Fibroblast of lung (primary cell): Measurements from ENCODE around the gene REEP1. TPM values are rescaled to one million over a fixed set of nuclear protein-coding genes. Genes with fewer than 3 reads are reported as not detected.

Source experiments
- DNase-seq, 2 donors: peaks; one replicate each; pipeline versions ENCODE4 v3.0.0 to v3.0.0-alpha.2; 2010; ENCODE audit warnings: low read depth in 2 of 2
- H2AFZ ChIP-seq: 2 replicates; pipeline ENCODE4 v1.5.1; 2012; ENCODE audit warnings: low read length, control low read depth, inconsistent platforms
- H3K27ac ChIP-seq: 2 replicates; pipeline ENCODE4 v1.5.1; 2011; ENCODE audit warnings: low read length, control low read depth; ENCODE audit not compliant: insufficient read depth
- H3K27me3 ChIP-seq: 2 replicates; pipeline ENCODE4 v1.5.1; 2011; ENCODE audit warnings: mild to moderate bottlenecking, low read length; ENCODE audit not compliant: control insufficient read depth, insufficient read depth
- H3K36me3 ChIP-seq: 2 replicates; pipeline ENCODE4 v1.5.1; 2011; ENCODE audit warnings: low read length; ENCODE audit not compliant: control insufficient read depth, insufficient read depth
- H3K4me1 ChIP-seq: 2 replicates; pipeline ENCODE4 v1.5.1; 2011; ENCODE audit warnings: low read length; ENCODE audit not compliant: control insufficient read depth, insufficient read depth; ENCODE audit errors: extremely low read depth
- H3K4me2 ChIP-seq: 2 replicates; pipeline ENCODE4 v1.5.1; 2011; ENCODE audit warnings: low read length, control low read depth; ENCODE audit not compliant: insufficient read depth; ENCODE audit errors: extremely low read depth
- H3K4me3 ChIP-seq, 4 experiments: fragments of 200-600 bp in 1 of 4; sonication (generic) in 1 of 4; replicated peaks in 1 of 4; 2 replicates each; pipeline ENCODE4 v1.5.1; 2011 to 2016; ENCODE audit warnings: low read length in 4 of 4, low read depth in 3 of 4, mild to moderate bottlenecking in 3 of 4, control low read depth in 2 of 4, inconsistent platforms in 1 of 4, mixed read lengths in 1 of 4; ENCODE audit not compliant: insufficient read depth in 1 of 4; ENCODE audit errors: control extremely low read depth in 1 of 4
- H3K79me2 ChIP-seq: 2 replicates; pipeline ENCODE4 v1.5.1; 2012; ENCODE audit warnings: mild to moderate bottlenecking, low read length, inconsistent platforms; ENCODE audit not compliant: control insufficient read depth, insufficient read depth
- H3K9ac ChIP-seq: 2 replicates; pipeline ENCODE4 v1.5.1; 2011; ENCODE audit warnings: mild to moderate bottlenecking, low read length, control low read depth; ENCODE audit not compliant: insufficient read depth
- H3K9me3 ChIP-seq: 2 replicates; pipeline ENCODE4 v1.5.1; 2012; ENCODE audit warnings: low read depth, low read length; ENCODE audit not compliant: control insufficient read depth, insufficient read depth
- H4K20me1 ChIP-seq: 2 replicates; pipeline ENCODE4 v1.5.1; 2011; ENCODE audit warnings: low read length; ENCODE audit not compliant: control insufficient read depth, insufficient read depth; ENCODE audit errors: extremely low read depth
- EZH2 ChIP-seq: IDR thresholded peaks from 2 replicates; pipeline ENCODE4 v1.5.1; 2012; ENCODE audit warnings: low read length, control low read depth, mild to moderate bottlenecking; ENCODE audit errors: missing control alignments
- polyA plus RNA-seq, 2 donors: library from polyadenylated mRNA; depleted of rRNA in 1 of 2; stranded (reverse) in 1 of 2; unstranded in 1 of 2; fragments of >200 nt; gene quantifications; 2 replicates each; pipeline ENCODE4 v1.2.1, GENCODE V29; 2011 to 2012; ENCODE audit warnings: missing spikeins in 1 of 2
- total RNA-seq: library from RNA; depleted of rRNA; stranded (reverse); fragments of >200 nt; gene quantifications from 2 replicates; pipeline ENCODE4 v1.2.1, GENCODE V29; 2014
- TF ChIP-seq, protein P1 (sequence below), 2 donors: IDR thresholded peaks in 1 of 2; conservative IDR thresholded peaks in 1 of 2; 1 replicate in 1 of 2; 2 replicates in 1 of 2; pipeline ENCODE4 v1.5.1; 2011 to 2012; ENCODE audit warnings: low read length in 2 of 2, control low read depth in 1 of 2, inconsistent platforms in 1 of 2, low read depth in 1 of 2, mild to moderate bottlenecking in 1 of 2

The REEP1 gene
- total and polyA plus RNA-seq, 2 donors (not counting 1 experiment from before 2014, with no cell fraction given): 0.02 TPM; not detected in 1

DNA sequence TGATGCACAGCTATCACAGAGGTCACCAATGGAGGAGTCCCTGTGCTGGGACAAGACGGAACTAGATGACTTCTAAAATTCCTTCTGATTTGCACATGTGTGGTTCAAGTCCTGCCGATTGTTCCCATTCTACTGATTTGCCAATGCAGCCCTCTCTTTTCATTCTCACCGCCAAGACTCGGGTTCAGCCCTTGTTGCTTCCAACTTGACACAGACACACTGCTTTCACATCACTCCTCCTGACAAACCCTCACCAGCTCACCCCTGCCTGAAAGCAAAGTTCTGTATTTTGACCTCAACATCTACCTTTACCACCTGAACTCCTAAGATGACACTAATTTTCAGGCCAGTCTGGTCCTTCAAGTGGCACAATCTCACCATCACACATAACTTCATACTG is 25.5 kb downstream of the REEP1 start:
- H3K9ac ChIP-seq: no peak overlapping the region
- DNase-seq: no peak
- no peaks in the 10 kb centered on the region for H3K36me3 ChIP-seq
- H2AFZ ChIP-seq: no peak overlapping the region
- H3K4me2 ChIP-seq: no peak overlapping the region
- no peak overlapping the region for H3K4me3 ChIP-seq
- H3K4me1 ChIP-seq: no peaks in the 10 kb centered on the region
- no peaks in the 10 kb centered on the region for H4K20me1 ChIP-seq
- no peaks in the 10 kb centered on the region for H3K79me2 ChIP-seq
- H3K27me3 ChIP-seq: peaks cover 6% of the 10 kb centered on the region
- TF ChIP-seq, protein P1, sequence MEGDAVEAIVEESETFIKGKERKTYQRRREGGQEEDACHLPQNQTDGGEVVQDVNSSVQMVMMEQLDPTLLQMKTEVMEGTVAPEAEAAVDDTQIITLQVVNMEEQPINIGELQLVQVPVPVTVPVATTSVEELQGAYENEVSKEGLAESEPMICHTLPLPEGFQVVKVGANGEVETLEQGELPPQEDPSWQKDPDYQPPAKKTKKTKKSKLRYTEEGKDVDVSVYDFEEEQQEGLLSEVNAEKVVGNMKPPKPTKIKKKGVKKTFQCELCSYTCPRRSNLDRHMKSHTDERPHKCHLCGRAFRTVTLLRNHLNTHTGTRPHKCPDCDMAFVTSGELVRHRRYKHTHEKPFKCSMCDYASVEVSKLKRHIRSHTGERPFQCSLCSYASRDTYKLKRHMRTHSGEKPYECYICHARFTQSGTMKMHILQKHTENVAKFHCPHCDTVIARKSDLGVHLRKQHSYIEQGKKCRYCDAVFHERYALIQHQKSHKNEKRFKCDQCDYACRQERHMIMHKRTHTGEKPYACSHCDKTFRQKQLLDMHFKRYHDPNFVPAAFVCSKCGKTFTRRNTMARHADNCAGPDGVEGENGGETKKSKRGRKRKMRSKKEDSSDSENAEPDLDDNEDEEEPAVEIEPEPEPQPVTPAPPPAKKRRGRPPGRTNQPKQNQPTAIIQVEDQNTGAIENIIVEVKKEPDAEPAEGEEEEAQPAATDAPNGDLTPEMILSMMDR (conservative IDR thresholded peaks at IDR 0.05 in 1 of 2, IDR thresholded peaks at IDR 0.05 in 1 of 2; ENCODE audit: low read depth in 1 of 2, low read length in 2 of 2): no peak
- TF ChIP-seq EZH2: no peak
- H3K27ac ChIP-seq: no peak overlapping the region
- no peaks in the 10 kb centered on the region for H3K9me3 ChIP-seq

- DNase-seq: no peak
- H4K20me1 ChIP-seq: no peaks in the 10 kb centered on the region
- no peak overlapping the region for H2AFZ ChIP-seq
- TF ChIP-seq, protein P1 (conservative IDR thresholded peaks at IDR 0.05 in 1 of 2, IDR thresholded peaks at IDR 0.05 in 1 of 2; ENCODE audit: low read depth in 1 of 2, low read length in 2 of 2): peak in 1 of 2 donors; percentile 1
- no peak for TF ChIP-seq EZH2
- no peak overlapping the region for H3K27ac ChIP-seq
- H3K9ac ChIP-seq: no peak overlapping the region
- no peaks in the 10 kb centered on the region for H3K4me1 ChIP-seq
- H3K79me2 ChIP-seq: no peaks in the 10 kb centered on the region
- no peak overlapping the region for H3K4me2 ChIP-seq
- peaks cover 6% of the 10 kb centered on the region for H3K27me3 ChIP-seq
- H3K36me3 ChIP-seq: no peaks in the 10 kb centered on the region
- no peaks in the 10 kb centered on the region for H3K9me3 ChIP-seq
- no peak overlapping the region for H3K4me3 ChIP-seq
Observed at GRCh38 chr2:86309966-86310365, 27.5 kb downstream of the REEP1 start.

DNA sequence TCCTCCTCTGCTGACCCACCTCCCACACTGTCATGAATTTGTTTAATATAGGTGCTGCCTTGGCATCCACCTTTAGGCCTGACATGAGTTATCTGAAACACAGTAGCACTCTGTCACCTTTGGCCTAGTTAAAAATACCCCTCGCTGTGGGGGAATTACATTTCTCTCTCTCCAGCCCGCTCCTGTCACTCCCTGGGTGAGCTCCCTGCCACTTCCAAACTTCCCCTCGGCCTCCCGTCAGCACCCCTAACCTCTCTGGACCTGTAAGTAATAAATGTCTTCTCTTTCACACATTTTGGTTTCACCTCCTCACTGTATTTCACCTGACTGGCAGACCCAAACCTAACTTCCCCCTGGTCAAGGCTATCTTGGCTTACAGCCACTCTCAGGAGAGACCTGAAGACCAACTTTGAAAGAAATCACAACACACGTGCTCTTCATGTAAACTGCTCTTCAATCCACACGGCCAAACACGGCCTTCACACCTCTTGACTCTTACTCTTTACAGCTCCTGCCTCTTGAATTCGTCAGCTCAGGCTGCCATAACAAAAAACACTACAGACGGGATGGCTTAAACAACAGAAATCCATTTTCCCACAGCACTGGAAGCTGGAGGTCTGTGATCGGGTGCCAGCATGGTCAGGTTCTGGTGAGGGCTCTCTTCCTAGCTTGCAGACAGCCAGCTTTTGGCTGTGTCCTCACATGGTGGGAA is 28.3 kb downstream of the REEP1 start:
- Histone ChIP-seq H2AFZ (no peak overlapping the region), H3K4me2 (no peak overlapping the region), H3K27me3 (peaks cover 6% of the 10 kb centered on the region), H4K20me1 (no peaks in the 10 kb centered on the region), H3K79me2 (no peaks in the 10 kb centered on the region), H3K4me1 (no peaks in the 10 kb centered on the region), H3K9ac (no peak overlapping the region), H3K4me3 (no peak overlapping the region), H3K36me3 (no peaks in the 10 kb centered on the region), H3K27ac (no peak overlapping the region), H3K9me3 (no peaks in the 10 kb centered on the region)
- TF ChIP-seq, protein P1 (conservative IDR thresholded peaks at IDR 0.05 in 1 of 2, IDR thresholded peaks at IDR 0.05 in 1 of 2; ENCODE audit: low read depth in 1 of 2, low read length in 2 of 2): no peak
- TF ChIP-seq EZH2: no peak
- no peak for DNase-seq
